ENCODE data around the gene HADHB.
"Not testable (repeated sequence)": the region's sequence is repeated elsewhere in the genome, so short reads cannot be mapped to it uniquely, and the experiment has no call there.

HADHB gene

GRCh38 chr2:26245231-26245732 lies 543 bp downstream of the HADHB start:
- DNase-seq (ENCODE audit: low read depth, low spot score), result no peak

- DNase-seq (ENCODE audit: low read depth, low spot score), result no peak
Measured at GRCh38 chr2:26245810-26246209, 1.1 kb downstream of the HADHB start.

DNA sequence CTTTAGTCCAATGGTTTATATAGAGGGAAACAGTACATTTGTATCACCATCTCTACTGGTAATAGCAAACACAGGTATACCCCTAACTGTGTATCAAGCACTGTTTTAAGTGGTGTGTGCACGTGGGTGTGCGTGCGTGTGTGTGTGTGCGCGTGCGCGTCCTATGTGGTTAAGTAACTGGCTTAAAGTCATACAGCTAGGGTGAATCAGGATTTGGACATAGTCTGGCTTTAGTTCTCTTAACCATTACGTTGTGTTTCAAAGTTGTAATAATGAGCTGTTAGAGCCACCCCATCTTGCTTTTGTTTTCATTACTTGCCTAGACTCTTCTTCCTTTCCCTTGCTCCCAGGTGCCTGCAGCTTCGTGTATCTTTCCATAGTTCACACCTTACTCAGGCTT lies 2.1 kb downstream of the HADHB start:
- DNase-seq (ENCODE audit: low read depth, low spot score), result no peak

DNA sequence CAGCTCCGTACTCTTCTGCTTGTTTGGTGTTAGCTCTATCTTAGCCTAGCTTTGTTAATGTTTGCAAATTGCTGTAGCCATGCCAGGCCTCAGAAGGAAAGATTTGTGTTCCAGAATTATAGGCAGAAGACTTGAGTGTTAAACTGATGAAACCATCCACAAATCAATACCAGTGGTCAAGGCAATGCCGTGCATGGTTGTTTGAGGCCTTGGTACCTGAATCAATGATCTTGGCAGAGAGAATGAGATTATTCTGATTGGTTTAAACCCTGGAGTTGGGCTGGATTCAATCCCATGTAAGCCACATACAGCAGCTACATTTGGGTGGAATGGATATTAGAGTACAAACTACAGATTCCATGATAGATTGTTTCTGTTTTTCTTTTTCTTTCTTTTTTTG lies 4.9 kb downstream of the HADHB start:
- DNase-seq (ENCODE audit: low read depth, low spot score), result no peak

DNA sequence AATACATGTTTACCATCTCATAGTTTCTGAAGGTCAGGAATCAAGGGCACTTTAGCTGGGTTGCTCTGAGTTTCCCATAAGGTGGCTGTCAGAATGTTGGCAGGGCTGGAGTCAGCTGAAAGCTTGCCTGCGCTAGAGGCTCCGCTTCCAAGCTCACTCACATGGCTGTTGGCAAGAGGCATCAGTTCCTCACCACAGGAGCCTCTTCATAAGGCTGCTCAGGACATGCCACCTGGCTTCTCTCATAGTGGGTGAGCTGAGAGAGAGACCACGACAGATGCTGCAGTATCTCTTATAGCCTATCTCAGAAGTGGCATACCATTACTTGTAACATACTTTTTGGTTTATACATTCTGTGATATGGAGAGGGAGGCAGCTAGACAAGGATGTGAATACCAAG lies 7.2 kb downstream of the HADHB start:
- no peak for DNase-seq (ENCODE audit: low read depth, low spot score)

DNA sequence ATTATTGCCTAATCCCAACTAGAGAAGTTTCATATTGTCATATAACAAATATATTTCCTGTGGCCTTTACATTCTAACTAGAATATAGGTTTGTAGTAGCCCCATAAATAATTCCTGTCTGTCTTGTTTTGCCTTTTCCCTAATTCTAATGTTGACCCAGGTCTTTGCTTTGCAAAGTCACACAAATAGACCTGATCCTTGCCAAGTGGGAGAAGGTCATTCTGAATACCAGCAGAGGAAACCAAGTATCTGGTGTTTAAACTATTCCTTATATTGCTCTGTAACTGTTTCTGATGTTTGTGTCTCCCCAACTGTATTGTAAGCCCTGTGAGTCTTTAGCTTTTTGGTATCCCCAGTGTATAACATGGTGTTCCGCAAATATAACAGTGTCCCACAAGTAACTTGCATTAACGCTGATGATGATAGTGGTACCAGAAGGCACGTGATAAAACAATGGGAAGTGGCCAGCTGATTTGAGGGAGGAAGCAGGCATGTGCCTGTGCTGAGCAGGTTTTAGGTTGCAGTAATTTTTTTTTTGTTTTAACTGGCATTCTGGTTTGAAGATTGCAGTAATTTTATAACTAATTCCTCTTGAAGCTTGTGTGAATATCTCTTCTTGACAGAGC lies 11.1 kb downstream of the HADHB start:
- no peak for DNase-seq (ENCODE audit: low read depth, low spot score)

GRCh38 chr2:26258836-26259235 lies 14.1 kb downstream of the HADHB start:
- DNase-seq (ENCODE audit: low read depth, low spot score), result not testable (repeated sequence)

GRCh38 chr2:26268213-26268612 lies 23.5 kb downstream of the HADHB start:
- no peak for DNase-seq (ENCODE audit: low read depth, low spot score)

DNA sequence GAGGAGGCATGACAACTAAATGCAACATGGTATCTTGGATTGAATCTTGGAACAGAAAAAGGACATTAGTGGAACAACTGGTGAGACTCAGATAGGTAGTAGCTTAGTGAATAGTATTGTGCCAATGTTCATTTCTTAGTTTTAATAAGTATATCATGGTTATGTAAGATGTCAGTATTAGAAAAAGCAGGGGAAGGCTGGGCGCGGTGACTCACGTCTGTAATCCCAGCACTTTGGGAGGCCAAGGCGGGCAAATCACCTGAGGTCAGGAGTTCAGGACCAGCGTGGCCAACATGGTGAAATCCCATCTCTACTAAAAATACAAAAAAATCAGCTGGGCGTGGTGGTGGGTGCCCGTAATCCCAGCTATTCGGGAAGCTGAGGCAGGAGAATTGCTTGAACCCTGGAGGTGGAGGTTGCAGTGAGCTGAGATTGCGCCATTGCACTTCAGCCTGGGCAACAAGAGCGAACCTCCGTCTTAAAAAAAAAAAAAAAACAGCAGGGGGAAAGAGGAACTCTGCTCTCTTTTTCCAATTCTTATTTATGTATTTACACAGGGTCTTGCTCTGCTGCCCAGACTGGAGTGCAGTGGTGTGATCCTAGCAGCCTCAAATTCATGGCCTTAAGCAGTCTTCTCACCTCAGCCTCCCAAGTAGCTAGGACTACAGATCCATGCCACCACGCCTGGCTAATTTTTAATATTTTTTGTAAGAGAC lies 24.1 kb downstream of the HADHB start:
- DNase-seq (ENCODE audit: low read depth, low spot score), result not testable (repeated sequence)

DNA sequence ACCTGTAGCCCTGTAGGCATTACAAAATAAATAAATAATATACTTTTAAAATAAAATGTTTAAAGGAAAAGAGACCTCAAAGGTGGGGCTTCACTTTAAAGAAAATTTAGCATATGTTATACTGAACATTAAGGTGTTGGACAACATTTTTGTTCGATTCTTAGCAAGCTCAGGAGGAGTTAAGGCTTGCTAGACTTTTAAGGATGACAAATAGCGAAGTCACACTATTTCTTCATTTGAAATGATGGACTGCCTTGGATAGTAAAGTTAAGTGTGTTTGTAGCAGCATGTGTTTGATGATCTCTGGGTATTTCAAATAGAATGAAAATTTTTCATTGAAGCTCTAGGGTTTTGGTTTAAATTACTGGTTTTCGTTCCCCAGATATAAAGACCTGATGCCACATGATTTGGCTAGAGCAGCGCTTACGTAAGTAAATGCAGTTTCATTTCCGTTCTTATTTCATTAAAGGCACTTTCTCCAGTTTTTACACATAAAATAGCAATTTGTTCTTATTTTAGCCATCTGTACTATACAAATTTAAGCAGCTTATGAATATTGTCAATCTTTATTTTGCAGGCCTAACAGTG lies 24.9 kb downstream of the HADHB start:
- DNase-seq (ENCODE audit: low read depth, low spot score), result no peak

- DNase-seq (ENCODE audit: low read depth, low spot score), result no peak
Measured at GRCh38 chr2:26270373-26270772, 25.6 kb downstream of the HADHB start.

DNA sequence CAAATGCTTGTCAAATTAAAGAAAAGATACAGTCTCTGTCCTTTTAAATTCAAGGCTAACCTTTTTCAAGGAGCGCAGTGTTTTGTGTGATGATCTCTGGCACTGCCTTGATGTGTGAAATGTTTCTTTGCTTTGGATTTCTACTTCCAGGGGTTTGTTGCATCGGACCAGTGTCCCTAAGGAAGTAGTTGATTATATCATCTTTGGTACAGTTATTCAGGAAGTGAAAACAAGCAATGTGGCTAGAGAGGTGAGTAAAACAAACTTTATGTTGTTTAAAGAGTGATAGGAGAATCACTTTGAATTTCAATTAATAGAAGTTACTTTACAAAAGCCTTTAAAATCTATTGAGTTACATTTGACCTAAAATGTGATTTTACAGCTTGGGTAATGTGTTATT lies 28.8 kb downstream of the HADHB start:
- DNase-seq (ENCODE audit: low read depth, low spot score), result no peak

DNA sequence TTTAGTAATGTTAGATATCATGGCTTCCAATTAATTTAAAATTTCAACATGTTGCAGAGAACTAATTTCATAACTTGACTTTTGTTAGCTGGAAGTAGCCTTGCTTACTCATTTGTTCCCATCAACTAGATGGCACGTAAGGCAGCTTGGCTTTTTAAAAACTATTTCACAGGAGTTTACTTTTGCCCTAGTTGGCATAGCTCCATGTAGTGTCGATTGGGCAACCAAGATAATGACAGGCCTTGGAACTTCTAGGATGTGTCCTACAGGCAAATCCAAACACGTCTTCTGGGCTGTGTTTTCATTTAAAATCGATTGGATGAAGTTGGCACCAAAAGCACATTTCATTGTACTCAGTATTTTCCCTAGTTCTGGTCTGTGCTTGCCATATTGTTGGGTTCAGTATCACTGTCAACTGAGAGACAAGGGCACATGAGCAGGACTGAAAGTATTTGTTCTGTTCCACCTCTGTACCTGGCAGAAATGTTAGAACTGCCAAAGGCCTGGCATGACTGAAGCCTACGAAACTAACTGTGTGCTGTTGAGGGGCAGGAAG lies 29.4 kb downstream of the HADHB start:
- DNase-seq (ENCODE audit: low read depth, low spot score), result peak; percentile 13

GRCh38 chr2:26276484-26277227 lies 31.9 kb downstream of the HADHB start:
- DNase-seq (ENCODE audit: low read depth, low spot score), result no peak

- DNase-seq (ENCODE audit: low read depth, low spot score), result no peak
Measured at GRCh38 chr2:26279886-26280285, 35.1 kb downstream of the HADHB start.

DNA sequence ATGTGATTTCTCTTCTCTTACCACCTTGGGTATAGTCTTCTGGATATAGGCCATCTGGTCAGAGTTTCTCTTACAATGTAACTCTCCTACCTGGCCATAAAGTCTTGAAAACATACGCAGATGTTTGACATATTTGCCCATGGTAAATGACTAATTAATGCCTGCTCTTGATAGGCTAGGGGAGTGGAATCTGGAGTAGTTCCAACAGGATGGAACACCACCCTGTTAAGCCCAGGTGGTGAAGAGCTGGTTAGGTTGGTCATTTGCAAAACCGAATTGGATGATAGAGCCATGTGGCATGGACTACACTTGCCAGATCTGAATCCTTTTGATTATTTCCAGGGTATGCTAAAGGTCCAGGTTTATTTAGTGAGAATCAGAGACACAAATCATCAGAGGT lies 36.5 kb downstream of the HADHB start:
- DNase-seq (ENCODE audit: low read depth, low spot score), result no peak

DNA sequence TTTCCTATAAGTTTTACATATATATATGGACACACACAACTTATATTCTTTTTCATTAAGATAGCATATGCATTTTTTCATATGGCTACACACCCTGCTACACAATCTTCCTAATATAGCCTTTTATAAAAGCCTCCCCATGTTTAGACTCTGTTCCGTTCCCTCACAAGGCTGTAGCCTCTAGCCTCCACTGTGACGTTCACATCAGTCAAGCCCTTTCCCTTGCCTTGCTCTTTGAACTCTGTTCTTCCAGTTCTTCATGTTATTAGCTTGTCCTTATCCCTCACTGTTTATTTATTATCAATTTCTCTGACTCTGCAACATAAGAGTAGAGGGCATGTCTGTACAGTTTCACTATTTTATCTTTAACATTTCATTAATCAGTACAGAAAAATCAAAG lies 38.9 kb downstream of the HADHB start:
- no peak for DNase-seq (ENCODE audit: low read depth, low spot score)

DNA sequence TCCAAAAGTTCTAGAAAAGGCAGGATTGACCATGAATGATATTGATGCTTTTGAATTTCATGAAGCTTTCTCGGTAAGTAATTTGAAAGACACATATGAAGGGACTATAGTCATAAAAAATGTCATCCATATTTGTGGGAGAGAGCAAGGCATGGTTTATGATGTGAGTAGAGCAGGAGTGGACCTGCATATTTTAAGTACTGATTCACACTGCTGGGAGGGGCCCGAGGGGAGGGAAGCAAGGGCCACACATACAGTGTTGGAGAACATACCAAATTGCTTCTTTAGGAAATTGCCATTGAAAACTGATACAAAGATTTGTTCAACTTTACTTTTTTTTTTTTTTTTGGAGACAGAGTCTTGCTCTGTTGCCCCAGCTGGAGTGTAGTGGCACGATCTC lies 39.4 kb downstream of the HADHB start:
- no peak for DNase-seq (ENCODE audit: low read depth, low spot score)

DNA sequence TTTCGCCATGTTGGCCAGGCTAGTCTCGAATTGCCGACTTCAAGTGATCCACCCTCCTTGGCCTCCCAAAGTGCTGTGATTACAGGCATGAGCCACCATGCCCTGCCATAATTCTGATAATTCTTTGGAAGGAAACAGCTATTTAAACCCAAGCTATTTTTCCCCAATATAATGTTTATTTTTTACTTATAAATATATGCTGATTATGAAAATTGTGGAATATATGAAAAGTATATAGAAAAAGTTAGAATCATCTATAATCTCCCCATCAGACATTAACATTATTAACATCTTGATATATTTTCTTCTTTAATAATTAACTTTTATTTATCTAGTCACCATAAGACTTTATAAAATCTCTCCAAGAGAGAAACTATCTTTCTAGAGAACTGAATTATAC lies 41.2 kb downstream of the HADHB start:
- DNase-seq (ENCODE audit: low read depth, low spot score), result no peak

- DNase-seq (ENCODE audit: low read depth, low spot score), result no peak
Measured at GRCh38 chr2:26290001-26290400, 45.3 kb downstream of the HADHB start.

GRCh38 chr2:26292646-26293045 lies 47.9 kb downstream of the HADHB start:
- DNase-seq (ENCODE audit: low read depth, low spot score), result no peak

GRCh38 chr2:26295511-26295910 lies 50.8 kb downstream of the HADHB start:
- no peak for DNase-seq (ENCODE audit: low read depth, low spot score)

Measured in smooth muscle cell of the brain vasculature (primary cell).